Muscle of leg (tissue), 11 donors: Measurements from ENCODE around the gene ARMC10. TPM values are rescaled to one million over a fixed set of nuclear protein-coding genes. Genes with fewer than 3 reads are reported as not detected.
"Not testable (repeated sequence)": the region's sequence is repeated elsewhere in the genome, so short reads cannot be mapped to it uniquely, and the experiment has no call there.

Experiments
- DNase-seq: peaks from one replicate; pipeline ENCODE4 v3.0.0; 2013
- H3K27ac ChIP-seq: one replicate; pipeline ENCODE4 v1.5.1; 2013; ENCODE audit warnings: mild to moderate bottlenecking, low read length, control low read depth
- H3K27me3 ChIP-seq: one replicate; pipeline ENCODE4 v1.6.1; 2013; ENCODE audit warnings: low read length; ENCODE audit not compliant: control insufficient read depth, insufficient read depth
- H3K36me3 ChIP-seq: one replicate; pipeline ENCODE4 v1.6.1; 2013; ENCODE audit warnings: low read length; ENCODE audit not compliant: control insufficient read depth, insufficient read depth
- H3K4me1 ChIP-seq: one replicate; pipeline ENCODE4 v1.6.1; 2013; ENCODE audit warnings: low read length; ENCODE audit not compliant: control insufficient read depth, insufficient read depth
- H3K4me3 ChIP-seq: one replicate; pipeline ENCODE4 v1.5.1; 2013; ENCODE audit warnings: low read length, control low read depth
- H3K9me3 ChIP-seq: replicated peaks from 2 replicates; pipeline ENCODE4 v1.6.1; 2013; ENCODE audit warnings: low read depth, low read length; ENCODE audit not compliant: control insufficient read depth
- WGBS: methylation state at CpG from one replicate; pipeline ENCODE4 v1.1.5; 2013; ENCODE audit warnings: missing lambda C conversion rate; ENCODE audit not compliant: insufficient coverage; 5-methylcytosine and 5-hydroxymethylcytosine counted together
- polyA plus RNA-seq, 8 donors: library from polyadenylated mRNA; unstranded; fragments of 120-200 nt; gene quantifications; one replicate each; pipeline versions ENCODE4 v1.2.1 to v1.2.3, GENCODE V29; 2013; ENCODE audit warnings: inconsistent platforms in 1 of 8, low replicate concordance in 1 of 8; ENCODE audit not compliant: insufficient read length in 8 of 8, insufficient read depth in 1 of 8
- total RNA-seq: library from RNA; stranded (reverse); fragments of 120-200 nt; gene quantifications from one replicate; pipeline ENCODE4 v1.2.4, GENCODE V29; 2013

ARMC10 gene
- total and polyA plus RNA-seq, 9 donors = 18.1 to 29.9 (median 21.3) TPM

DNA sequence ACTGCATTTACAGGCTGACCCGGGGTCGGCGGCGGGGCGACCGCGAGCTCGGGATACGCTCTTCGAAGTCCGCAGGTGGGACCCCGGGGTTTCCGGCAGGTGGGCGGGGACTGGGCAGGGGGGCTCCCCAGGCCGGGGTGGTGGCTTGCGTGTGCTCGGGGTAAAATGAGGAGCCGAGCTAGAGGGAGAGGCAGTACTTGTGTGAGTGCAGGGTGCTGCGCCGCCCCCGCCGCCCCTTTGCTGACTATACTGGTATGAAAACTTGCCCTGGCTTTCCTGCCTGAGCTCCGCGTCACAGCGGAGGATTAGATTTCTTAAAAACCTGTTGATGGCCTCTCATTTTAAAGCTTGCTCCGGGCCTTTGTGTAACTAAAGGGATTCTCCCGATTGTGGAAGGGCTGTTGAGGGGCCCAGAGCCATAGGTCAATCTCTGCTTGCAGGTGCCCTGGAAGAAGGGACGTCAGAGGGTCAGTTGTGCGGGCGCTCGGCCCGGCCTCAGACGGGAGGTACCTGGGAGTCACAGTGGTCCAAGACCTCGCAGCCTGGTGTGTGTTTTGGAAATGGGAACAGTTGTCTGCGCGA is 488 bp downstream of the ARMC10 start:
- peak overlapping the region; percentile 80 for H3K27ac ChIP-seq
- H3K36me3 ChIP-seq = no peaks in the 10 kb centered on the region
- H3K27me3 ChIP-seq = no peaks in the 10 kb centered on the region
- DNase-seq = peak; percentile 71
- no peaks in the 10 kb centered on the region for H3K9me3 ChIP-seq
- under 1% methylated on average over 33 of the region's 36 CpGs for WGBS
- H3K4me1 ChIP-seq = peaks cover 13% of the 10 kb centered on the region
- peak overlapping the region; percentile 86 for H3K4me3 ChIP-seq

DNA sequence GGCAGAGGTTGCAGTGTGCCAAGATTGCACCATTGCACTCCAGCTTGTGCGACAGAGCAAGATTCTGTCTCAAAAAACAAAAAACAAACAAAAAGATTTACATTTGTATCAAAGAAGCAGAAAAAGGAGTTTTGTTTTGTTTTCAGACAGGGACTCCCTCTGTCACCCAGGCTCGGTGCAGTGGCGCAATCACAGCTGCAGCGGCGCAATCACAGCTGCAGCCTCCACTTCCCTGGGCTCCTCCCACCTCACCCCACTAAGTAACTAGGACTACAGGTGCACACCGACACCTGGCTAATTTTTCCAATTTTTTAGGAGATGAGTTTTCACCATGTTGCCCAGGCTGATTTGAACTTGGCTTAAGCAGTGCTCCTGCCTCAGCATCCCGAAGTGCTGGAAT is 1.8 kb downstream of the ARMC10 start:
- H3K9me3 ChIP-seq = no peaks in the 10 kb centered on the region
- peaks cover 13% of the 10 kb centered on the region for H3K4me1 ChIP-seq
- H3K27ac ChIP-seq = no peak overlapping the region
- no peaks in the 10 kb centered on the region for H3K27me3 ChIP-seq
- no peak overlapping the region for H3K4me3 ChIP-seq
- 78% methylated on average over 4 of the region's 7 CpGs for WGBS
- H3K36me3 ChIP-seq = no peaks in the 10 kb centered on the region
- DNase-seq = no peak

DNA sequence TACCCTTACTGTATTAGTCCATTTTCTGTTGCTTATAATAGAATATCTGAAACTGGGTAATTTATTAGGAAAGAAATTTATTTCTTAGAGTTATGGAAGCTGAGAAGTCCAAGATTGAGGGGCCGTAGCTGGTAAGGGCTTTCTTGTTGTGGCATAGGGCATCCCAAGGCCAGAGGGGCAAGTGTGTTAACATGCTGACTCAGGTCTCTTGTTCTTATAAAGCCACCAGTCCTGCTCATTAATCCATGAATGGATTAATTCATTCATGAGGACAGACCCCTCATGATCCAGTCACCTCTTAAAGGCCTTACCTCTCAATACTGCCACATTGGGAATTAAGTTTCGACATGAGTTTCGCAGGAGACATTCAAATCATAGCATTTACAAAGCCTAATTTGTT is 2.4 kb downstream of the ARMC10 start:
- H3K4me3 ChIP-seq = no peak overlapping the region
- WGBS = no CpG with 5 or more reads among the region's 3 CpGs
- no peaks in the 10 kb centered on the region for H3K36me3 ChIP-seq
- H3K27ac ChIP-seq = no peak overlapping the region
- no peak for DNase-seq
- H3K27me3 ChIP-seq = no peaks in the 10 kb centered on the region
- peaks cover 13% of the 10 kb centered on the region for H3K4me1 ChIP-seq
- no peaks in the 10 kb centered on the region for H3K9me3 ChIP-seq

DNA sequence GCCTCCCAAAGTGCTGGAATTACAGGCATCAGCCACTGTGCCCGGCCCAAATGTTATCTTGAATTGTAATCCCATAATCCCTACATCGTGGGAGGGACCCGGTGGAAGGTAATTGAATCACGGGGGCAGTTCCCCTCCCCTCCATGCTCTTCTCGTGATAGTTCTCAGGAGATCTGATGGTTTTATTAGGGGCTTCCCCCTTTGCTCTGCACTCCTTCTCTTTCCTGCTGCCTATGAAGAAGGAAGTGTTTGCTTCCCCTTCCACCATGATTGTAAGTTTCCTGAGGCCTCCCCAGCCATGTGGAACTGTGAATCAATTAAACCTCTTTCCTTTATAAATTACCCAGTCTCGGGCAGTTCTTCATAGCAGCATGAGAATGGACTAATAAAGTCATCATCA is 3.3 kb downstream of the ARMC10 start:
- H3K4me3 ChIP-seq, DNase-seq: not testable (repeated sequence)

DNA sequence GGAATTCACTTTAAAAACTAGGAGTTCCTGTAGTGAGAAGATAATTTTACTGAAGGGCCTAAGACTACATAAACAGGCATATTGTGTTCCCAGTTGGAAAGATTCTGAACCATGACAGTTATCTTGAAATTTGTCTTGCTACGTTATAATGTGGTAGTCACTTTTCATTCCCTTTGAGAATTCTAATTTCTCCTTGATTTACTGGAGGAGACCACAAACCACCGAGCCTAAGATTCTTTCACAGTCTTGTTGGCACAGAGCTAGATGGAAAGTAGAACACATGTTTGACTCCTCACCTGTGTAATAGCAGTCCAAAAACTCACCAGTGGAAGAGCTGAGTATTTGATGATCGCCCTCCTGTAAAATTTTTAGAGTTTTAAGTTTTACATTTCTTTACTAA is 4.9 kb downstream of the ARMC10 start:
- Histone ChIP-seq H3K27me3 (no peaks in the 10 kb centered on the region), H3K4me3 (no peak overlapping the region), H3K9me3 (no peaks in the 10 kb centered on the region), H3K27ac (no peak overlapping the region), H3K36me3 (peaks cover 6% of the 10 kb centered on the region), H3K4me1 (peaks cover 5% of the 10 kb centered on the region)
- no CpG with 5 or more reads among the region's 3 CpGs for WGBS
- no peak for DNase-seq

More for the DNA sequence above, 3.3 kb downstream of the ARMC10 start:
- H3K27ac ChIP-seq, H3K36me3 ChIP-seq, H3K27me3 ChIP-seq, H3K9me3 ChIP-seq: not testable (repeated sequence)
- peaks cover 13% of the 10 kb centered on the region for H3K4me1 ChIP-seq
- WGBS = no CpG with 5 or more reads among the region's 6 CpGs

DNA sequence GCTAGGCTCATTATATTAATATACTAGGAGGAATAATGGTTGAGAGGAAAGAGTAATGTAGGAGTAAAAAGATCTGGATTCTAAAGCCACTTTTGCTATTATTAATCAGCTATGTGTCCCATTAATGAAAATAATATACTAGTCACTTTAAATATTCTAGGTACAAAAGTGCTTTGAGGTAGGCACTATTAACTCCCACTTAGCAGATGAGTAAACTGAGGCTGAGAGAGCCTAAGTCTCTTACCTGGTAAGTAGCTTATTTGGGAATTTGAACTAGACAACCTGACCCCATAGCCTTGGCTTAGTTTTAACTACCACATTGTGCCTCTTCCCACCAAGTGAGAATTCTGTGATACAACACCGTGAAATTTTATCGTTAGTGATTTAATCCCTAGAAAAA is 6.0 kb downstream of the ARMC10 start:
- no peak for DNase-seq
- H3K27me3 ChIP-seq = no peaks in the 10 kb centered on the region
- no CpG with 5 or more reads among the region's 2 CpGs for WGBS
- H3K4me3 ChIP-seq = no peak overlapping the region
- peaks cover 3% of the 10 kb centered on the region for H3K4me1 ChIP-seq
- H3K27ac ChIP-seq = no peak overlapping the region
- peaks cover 7% of the 10 kb centered on the region for H3K36me3 ChIP-seq
- H3K9me3 ChIP-seq = no peaks in the 10 kb centered on the region

DNA sequence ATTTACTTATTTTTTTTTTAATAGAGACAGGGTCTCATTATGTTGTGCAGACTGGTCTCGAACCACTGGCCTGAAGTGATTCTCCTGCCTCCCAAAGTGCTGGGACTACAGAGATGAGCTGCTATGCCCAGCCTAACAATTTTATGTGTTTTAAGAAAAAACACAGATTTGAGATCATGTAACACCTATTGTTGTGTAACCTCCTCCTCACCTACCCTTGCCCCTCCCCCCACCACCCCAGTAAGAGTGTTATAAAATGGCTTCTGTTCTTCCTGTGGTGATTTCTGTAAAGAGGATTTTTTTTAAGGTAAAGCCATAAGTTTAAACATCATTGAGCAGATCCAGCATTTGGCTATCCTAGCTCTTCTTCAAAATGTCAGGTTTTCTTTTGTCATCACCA is 7.6 kb downstream of the ARMC10 start:
- no peak for DNase-seq
- no peaks in the 10 kb centered on the region for H3K4me1 ChIP-seq
- WGBS = no CpG with 5 or more reads among the region's 1 CpG
- H3K4me3 ChIP-seq = no peak overlapping the region
- no peak overlapping the region for H3K27ac ChIP-seq
- no peaks in the 10 kb centered on the region for H3K9me3 ChIP-seq
- peaks cover 7% of the 10 kb centered on the region for H3K36me3 ChIP-seq
- no peaks in the 10 kb centered on the region for H3K27me3 ChIP-seq

DNA sequence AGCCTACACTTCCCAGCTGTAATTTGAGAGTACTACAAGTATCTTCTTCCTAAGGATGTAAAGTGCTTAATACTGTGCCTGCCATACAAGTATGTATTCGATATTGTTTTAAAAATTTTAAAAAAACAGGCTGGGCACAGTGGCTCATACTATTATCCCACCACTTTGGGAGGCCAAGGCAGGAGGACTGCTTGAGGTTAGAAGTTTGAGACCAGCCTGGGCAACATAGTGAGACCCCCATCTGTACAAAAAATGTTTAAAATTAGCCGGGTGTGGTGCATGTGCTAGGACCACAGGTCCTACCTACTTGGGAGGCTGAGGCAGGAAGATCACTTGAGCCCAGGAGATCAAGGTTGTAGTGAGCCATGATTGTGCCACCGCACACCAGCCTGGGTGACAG is 8.3 kb downstream of the ARMC10 start:
- H3K27ac ChIP-seq = no peak overlapping the region
- H3K27me3 ChIP-seq = no peaks in the 10 kb centered on the region
- H3K36me3 ChIP-seq = peaks cover 7% of the 10 kb centered on the region
- no peak overlapping the region for H3K4me3 ChIP-seq
- H3K4me1 ChIP-seq = no peaks in the 10 kb centered on the region
- H3K9me3 ChIP-seq = no peaks in the 10 kb centered on the region
- no peak for DNase-seq
- WGBS = 100% methylated on average over 1 of the region's 3 CpGs

DNA sequence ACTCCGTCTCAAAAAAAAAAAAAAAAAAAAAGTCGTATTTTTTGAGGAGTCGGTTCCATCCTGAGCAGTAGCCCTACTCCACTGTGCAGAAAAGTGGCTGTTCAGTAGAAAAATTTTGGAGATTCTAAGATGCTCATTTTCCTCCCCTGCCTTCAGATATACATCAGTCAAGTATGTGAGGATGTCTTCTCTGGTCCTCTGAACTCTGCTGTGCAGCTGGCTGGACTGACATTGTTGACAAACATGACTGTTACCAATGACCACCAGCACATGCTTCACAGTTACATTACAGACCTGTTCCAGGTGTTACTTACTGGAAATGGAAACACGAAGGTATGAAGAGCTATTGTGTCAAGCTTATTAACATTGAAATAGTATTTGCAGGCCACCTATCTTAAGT is 17.4 kb downstream of the ARMC10 start:
- no CpG with 5 or more reads among the region's 4 CpGs for WGBS
- not testable (repeated sequence) for DNase-seq, H3K27ac ChIP-seq, H3K4me3 ChIP-seq, H3K4me1 ChIP-seq, H3K27me3 ChIP-seq, H3K9me3 ChIP-seq
- peaks cover 29% of the 10 kb centered on the region for H3K36me3 ChIP-seq

DNA sequence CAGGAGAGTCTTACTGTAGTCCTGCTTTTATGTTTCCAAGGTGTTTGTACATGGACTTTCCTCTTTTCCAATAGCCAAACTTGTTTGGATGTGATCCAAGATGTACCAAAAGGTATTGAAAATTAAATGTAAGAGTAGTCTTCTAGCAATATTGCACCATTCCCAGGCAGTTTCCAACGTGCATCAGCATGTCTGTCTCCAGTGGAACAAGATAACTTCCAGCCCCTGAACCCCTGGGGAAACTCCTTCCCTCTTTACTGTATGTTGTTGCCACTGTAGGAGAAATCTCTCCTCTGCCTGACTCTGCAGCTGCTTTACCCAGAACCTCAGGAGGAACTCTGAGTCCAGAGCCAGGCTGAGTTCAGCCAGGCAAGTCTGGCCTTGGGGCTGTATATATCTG is 18.5 kb downstream of the ARMC10 start:
- no peaks in the 10 kb centered on the region for H3K27me3 ChIP-seq
- WGBS = no CpG with 5 or more reads among the region's 1 CpG
- no peaks in the 10 kb centered on the region for H3K4me1 ChIP-seq
- peaks cover 32% of the 10 kb centered on the region for H3K36me3 ChIP-seq
- H3K27ac ChIP-seq = no peak overlapping the region
- H3K4me3 ChIP-seq = no peak overlapping the region
- peak; percentile 16 for DNase-seq
- H3K9me3 ChIP-seq = no peaks in the 10 kb centered on the region

DNA sequence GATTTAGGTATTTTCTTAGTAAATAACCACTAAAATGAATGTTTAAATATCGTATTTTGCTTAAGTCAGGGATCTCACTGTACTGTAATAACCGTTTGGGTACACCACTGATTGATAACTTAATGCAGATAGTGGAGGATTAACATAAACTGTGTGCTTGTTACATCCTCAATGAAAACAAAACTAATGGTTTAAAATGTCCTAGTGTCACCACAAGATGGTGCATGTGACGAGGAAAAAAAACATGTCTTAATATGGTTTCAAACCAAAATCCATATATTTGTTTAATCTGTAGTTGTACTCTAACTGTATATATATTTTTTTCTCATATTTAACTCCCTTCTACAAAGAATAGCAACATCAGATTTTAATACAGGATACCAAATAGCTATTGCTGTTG is 19.2 kb downstream of the ARMC10 start:
- Histone ChIP-seq H3K4me1 (no peaks in the 10 kb centered on the region), H3K27me3 (no peaks in the 10 kb centered on the region), H3K27ac (no peak overlapping the region), H3K4me3 (no peak overlapping the region), H3K9me3 (no peaks in the 10 kb centered on the region), H3K36me3 (peaks cover 26% of the 10 kb centered on the region)
- no peak for DNase-seq
- WGBS = no CpG with 5 or more reads among the region's 3 CpGs
